ENCODE data around the gene SKIDA1.

The SKIDA1 gene

DNA sequence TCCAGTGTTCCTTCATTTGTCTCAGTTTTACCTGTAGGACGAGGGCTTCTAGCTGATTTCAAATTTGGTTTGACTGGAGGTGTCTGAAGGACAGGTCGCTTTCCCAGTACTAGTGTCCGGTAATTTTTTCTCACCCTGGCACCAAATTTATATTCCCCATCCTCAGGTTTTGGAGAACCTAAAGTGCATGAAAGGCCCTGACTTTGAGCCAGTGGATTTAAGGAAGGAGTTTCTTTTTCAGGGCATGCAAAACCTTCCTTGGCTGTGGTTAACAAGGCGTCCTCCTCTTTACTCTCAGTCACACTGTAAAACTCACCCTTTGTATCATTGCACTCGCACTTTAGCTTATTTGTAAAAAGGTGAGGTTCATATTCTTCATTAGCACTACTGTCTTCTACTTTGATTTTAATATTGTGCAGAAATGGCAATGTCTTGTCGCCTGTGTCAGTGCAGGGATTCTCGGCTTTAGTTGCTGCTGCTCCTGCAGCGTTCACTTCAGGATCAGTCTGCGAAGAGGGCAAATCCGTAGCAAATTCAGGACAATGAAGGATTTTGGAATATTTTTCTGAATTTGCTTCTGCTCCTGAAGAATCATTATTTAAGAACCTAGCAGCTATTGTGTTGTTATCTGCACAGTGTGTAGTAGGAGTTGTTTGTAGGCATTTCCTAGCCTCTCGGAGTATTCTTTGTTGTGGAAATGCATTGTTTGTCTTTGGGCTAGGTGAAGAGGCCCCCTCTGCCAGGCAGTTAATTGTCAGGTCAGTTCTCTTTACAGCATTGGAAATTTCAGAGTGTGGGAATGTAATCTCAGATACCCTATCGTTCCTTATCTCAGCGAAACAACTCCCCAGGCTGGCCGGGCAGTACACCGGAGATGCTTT, 9.9 kb downstream of the SKIDA1 start:
- no peak for DNase-seq

DNA sequence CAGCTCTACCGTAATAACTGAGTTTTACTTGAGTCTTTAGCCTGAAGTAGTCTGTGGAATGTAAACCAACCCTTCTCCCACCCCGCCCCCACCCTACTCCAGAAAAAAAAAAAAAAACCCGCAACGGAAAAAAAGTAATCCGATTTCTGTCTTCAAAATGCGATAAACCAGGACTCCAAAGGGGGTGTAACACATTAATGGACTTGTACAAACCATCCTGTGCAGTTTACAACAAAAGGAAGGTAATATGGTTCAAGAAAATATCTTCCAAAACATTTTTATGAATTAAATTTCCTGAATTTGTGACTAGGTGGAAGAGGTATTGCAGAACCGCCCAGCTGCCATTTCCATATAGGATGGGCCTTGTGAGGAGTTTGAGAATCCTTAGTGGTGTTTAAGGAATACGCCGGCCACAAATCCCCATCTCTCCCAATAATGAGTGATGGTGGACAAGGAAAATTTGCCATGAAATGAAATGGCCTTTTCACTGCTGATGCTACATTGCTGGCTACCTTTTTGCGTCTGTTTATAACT, 10.6 kb downstream of the SKIDA1 start:
- DNase-seq = no peak

GRCh38 chr10:21514129-21514817, 11.2 kb downstream of the SKIDA1 start:
- DNase-seq = no peak

DNA sequence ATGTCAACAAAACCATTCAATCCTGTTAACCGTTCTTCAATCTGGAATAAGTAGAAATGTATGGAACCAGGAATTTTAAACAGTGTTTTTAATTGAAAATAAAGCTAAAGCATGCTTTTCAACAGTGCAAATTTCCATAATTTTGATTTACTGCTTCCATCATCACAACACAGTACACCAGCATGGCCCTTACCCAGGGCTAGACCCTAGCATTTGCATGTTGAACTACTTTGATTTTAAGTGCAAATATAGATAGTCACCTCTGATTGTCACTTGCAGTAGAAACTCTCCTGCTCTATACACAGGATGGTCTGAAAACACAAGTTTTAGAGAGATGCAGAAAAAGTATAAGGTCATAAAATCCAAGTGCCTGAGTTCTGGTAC, 12.1 kb downstream of the SKIDA1 start:
- DNase-seq = no peak

GRCh38 chr10:21512573-21513404, 12.7 kb downstream of the SKIDA1 start:
- no peak for DNase-seq

GRCh38 chr10:21511946-21512572, 13.4 kb downstream of the SKIDA1 start:
- no peak for DNase-seq

DNA sequence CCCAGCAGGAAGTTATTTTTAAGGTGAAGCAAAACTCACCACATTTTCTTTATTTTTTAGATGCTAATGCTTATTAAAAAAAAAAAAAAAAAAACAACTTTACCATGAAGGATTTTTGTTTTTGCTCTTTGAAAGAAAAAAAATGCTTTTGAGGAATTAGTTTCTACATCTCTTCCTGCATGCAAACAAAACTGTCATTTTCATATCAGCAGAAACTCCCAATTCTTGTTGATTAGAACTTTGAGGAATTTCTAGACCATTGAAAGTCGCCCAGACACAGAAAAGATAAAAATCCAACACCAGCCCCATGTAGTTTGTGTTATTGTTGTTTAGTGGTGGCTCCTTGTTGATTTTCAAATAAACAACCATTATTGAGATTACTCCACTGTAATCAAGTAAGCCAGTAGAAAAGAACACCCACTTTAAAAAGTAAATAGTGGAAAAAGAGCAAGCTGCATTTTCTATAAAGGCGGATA, 14.3 kb downstream of the SKIDA1 start:
- no peak for DNase-seq

- no peak for DNase-seq
These were observed 15.0 kb downstream of the SKIDA1 start for GRCh38 chr10:21510241-21511094.

DNA sequence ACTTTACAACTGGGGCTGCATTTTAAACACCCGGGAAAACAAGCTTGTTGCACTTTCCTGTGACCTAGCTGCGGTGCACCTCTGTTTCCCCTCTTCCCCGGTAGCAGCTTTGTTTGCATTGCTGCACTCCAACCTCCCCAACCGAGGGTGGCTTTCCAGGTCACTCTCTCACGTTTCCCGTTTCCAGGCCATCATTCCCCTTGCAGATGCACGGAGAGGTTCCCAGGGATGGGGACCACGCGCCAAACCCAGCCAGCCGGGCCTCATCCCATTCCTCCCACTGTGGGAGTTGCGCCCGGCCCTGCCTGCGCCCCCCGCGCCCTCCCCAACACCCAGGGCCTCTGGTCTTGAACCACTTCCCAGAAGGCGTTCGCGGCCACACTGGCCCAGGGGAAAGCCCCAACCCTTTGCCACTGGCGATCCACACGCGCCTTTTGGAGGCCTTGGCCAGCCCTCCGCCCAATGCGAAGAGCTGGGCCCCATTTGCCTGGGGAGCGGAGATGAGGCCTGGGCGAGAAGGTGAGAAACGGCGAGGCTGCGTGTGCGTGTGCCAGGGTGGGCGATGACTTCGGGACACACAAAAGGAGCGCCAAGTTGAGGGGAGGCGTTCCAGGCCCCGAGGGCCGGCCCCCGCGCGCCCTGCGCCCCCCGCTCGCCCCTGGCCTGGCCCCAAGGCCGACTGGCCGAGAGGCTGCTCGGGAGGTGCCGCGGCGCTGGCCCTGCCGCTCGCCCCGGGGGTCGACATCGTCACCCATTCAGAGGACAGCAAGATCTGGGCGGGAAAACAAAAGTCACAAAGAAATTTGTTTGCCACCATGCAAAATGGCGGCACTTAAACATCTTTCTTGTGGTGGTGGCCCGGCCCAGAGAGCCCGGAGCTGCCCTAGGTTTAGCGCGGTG, 15.9 kb downstream of the SKIDA1 start:
- DNase-seq = no peak

DNA sequence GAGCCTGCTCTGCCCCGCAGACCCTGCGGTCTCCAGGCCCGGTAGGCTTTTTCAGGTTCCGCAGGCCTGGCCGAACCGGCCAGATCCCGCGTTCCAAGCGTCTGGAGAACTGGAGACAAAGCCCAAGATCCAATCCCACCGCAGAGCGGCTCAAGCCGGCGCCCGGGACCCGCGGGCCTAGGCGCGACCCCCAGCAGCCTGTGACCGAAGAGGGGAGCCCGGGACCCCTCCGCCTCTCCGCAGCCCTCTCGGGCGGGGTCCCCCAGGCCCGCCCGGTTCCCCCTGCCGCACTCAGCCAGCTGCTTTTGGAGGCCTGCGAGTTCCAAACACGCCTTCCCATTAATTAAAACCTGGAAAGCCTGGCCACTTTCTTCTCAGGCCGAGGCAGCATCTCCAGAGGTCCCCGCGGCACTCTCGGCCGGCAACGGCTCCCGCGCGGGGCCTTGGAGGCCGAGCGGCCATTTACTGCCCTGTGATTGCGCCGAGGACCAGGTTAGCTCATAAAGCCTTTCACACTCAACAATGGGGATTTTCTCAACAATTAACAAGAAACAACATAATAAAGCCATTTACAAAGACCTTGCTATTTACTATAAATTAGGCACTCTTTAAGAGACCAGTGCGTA, 16.7 kb downstream of the SKIDA1 start:
- DNase-seq = no peak

- no peak for DNase-seq
These were observed 18.3 kb downstream of the SKIDA1 start for GRCh38 chr10:21507150-21507549.

GRCh38 chr10:21506351-21506750, 19.1 kb downstream of the SKIDA1 start:
- DNase-seq = no peak

DNA sequence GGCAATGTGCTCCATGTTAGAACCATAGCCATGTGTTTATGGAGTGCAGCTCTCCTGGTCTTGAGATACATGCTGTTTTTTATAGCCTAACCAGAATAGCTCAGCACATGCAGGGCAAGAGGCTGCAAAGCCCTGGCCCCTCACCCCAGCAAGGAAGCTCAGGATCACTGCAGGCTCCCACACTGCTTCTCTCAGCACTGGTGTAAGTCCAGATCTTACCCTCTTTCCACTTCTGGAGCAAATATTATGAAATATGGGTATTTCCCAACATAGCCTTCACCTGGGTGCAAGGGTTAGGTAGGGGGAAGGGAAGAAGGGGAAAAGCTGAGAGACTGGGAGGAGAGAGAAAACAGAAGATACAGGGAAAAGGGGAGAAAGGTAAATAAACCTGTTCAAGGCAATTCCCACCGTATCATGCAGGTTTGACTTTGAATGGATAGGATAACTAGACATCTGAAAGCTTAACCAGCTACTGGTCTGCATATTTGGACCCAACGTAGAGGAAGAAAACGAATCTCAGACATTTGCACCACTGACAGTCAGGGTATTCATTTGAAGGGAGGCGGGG, 19.7 kb downstream of the SKIDA1 start:
- DNase-seq = no peak

- DNase-seq = no peak
These were observed 21.9 kb downstream of the SKIDA1 start for GRCh38 chr10:21503542-21503941.

GRCh38 chr10:21502348-21502740, 23.1 kb downstream of the SKIDA1 start:
- no peak for DNase-seq

- no peak for DNase-seq
These were observed 23.6 kb downstream of the SKIDA1 start for GRCh38 chr10:21501731-21502347.

DNA sequence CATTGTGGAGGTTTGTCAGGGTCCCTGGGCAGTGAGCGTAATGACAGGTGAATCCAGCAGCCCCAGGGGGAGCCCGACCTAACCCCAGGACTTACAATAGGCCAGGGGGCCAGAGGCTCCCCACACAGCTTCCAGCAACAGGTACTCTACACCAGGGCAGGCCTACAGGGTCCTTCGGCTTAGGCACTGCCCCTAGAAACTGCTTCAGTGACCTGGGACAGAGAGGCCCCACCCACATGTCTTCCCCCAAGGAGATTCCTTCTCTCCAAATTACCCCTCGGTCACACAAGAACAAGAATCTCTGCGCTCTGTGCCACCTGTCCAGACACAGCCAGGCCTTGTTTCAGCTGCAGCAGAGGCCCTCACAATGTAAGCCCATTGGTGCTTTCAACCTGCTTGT, 24.4 kb downstream of the SKIDA1 start:
- no peak for DNase-seq

GRCh38 chr10:21500578-21500910, 24.9 kb downstream of the SKIDA1 start:
- DNase-seq = no peak
